Measurements from ENCODE around the gene TBX18.

TBX18 gene

GRCh38 chr6:84667252-84668213, 96.9 kb downstream of the TBX18 start:
- DNase-seq, result no peak

GRCh38 chr6:84665401-84665800, 99.0 kb downstream of the TBX18 start:
- DNase-seq, result no peak

GRCh38 chr6:84663866-84664265, 100.5 kb downstream of the TBX18 start:
- no peak for DNase-seq

- no peak for DNase-seq
Measured at GRCh38 chr6:84657486-84657885, 106.9 kb downstream of the TBX18 start.

GRCh38 chr6:84657025-84657424, 107.4 kb downstream of the TBX18 start:
- no peak for DNase-seq

GRCh38 chr6:84653027-84653551, 111.3 kb downstream of the TBX18 start:
- DNase-seq, result no peak

GRCh38 chr6:84652356-84653026, 111.9 kb downstream of the TBX18 start:
- no peak for DNase-seq

- no peak for DNase-seq
Measured at GRCh38 chr6:84651583-84651982, 112.8 kb downstream of the TBX18 start.

- no peak for DNase-seq
Measured at GRCh38 chr6:84648444-84648843, 116.0 kb downstream of the TBX18 start.

- no peak for DNase-seq
Measured at GRCh38 chr6:84645563-84646266, 118.7 kb downstream of the TBX18 start.

GRCh38 chr6:84645000-84645399, 119.4 kb downstream of the TBX18 start:
- no peak for DNase-seq

- DNase-seq, result no peak
Measured at GRCh38 chr6:84643778-84644177, 120.6 kb downstream of the TBX18 start.

GRCh38 chr6:84641076-84641475, 123.3 kb downstream of the TBX18 start:
- DNase-seq, result no peak

- no peak for DNase-seq
Measured at GRCh38 chr6:84639396-84639795, 125.0 kb downstream of the TBX18 start.

GRCh38 chr6:84638286-84638685, 126.1 kb downstream of the TBX18 start:
- DNase-seq, result no peak
